HG03135 (cell line): Measurements from ENCODE around the gene FMO4.
A peak's percentile ranks its signal among the peaks of the same experiment; 100 is the strongest.
"Not testable (repeated sequence)": the region's sequence is repeated elsewhere in the genome, so short reads cannot be mapped to it uniquely, and the experiment has no call there.

ENCODE experiments used
- ATAC-seq: cut with Tn5 transposase; IDR thresholded peaks from one replicate; pipeline ENCODE4 v1.9.1; 2021; ENCODE audit warnings: mild to moderate bottlenecking, moderate library complexity; ENCODE audit not compliant: unreplicated experiment

Gene FMO4, protein sequence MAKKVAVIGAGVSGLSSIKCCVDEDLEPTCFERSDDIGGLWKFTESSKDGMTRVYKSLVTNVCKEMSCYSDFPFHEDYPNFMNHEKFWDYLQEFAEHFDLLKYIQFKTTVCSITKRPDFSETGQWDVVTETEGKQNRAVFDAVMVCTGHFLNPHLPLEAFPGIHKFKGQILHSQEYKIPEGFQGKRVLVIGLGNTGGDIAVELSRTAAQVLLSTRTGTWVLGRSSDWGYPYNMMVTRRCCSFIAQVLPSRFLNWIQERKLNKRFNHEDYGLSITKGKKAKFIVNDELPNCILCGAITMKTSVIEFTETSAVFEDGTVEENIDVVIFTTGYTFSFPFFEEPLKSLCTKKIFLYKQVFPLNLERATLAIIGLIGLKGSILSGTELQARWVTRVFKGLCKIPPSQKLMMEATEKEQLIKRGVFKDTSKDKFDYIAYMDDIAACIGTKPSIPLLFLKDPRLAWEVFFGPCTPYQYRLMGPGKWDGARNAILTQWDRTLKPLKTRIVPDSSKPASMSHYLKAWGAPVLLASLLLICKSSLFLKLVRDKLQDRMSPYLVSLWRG

DNA sequence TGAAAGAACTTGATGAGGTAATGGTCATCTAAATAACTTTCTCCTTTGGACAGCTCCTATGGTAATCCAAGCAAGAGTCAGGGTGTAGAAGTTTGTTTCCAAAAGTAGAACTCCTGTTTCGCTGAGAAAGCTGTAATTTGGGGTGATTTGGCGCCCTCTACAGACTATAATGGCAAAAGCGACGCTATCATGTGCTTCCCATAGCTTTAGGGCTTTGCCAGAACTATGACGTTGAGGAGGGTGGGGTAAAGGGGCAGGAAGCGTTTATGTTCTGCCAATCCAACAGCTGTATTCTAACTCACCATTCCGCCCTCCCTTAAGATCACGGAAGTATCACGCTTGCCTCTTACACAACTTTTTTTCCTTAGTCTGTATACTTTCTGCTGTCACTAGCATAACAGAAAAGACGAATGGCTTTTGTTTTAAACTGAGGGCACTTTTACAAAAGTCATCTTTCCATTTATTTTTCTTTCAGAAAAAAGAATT is at the start of gene FMO4:
TSS of gene FMO4 (plus strand) at position 349 of the 486 bp plus-strand sequence. CDS start 5,643 bp downstream, outside the sequence.
- peak; percentile 100 for ATAC-seq

DNA sequence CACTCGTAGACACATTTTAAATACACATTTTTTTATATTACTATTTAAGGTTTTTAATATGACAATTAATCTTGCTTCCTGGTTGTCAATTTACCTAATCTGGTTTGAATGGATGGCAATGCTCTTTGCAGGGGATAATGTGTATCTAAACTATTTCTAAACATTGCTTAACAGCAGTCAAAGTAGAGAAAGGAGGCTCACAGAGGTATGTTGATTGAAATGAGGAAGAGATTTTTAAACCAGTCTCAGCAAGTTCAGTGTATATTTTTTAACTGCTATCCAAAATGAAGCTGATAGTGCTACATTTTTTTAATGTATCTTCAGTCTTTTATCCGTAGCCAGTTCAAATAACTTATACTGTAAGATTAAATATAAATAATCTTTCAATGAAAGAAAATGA is 48.3 kb upstream of the FMO4 start:
- no peak for ATAC-seq

DNA sequence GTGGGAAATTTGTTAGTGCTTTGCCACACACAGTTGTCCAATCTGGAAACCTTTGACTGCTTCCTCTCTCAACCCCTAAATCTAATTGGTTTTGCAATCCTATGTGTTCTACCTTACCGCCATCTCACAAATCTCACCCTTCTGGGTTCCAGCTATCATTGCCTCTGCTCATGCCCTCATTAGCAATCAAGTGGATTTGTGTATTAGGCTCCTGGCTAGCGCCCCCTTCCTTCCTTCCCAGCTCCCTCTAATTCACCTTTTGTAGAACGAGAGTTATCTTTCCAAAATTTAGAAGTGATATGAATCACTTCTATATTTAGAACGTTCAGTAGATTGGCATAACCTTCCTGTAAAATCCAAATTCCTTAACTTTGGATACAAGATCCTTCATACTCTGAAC is 47.1 kb upstream of the FMO4 start:
- ATAC-seq, result no peak

DNA sequence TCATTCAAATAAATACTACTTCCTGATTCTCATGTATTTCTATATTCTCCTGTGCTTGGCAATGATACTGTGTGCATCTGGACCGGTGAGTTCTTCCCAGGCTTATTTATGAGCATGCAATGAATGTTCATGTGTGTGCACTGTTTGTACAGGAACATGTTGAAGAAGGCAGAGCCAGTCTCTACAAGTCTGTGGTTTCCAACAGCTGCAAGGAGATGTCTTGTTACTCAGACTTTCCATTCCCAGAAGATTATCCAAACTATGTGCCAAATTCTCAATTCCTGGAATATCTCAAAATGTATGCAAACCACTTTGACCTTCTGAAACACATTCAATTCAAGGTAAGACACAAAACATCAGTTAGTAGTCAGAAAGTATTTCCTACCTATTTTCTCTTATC is 46.6 kb upstream of the FMO4 start:
- no peak for ATAC-seq

DNA sequence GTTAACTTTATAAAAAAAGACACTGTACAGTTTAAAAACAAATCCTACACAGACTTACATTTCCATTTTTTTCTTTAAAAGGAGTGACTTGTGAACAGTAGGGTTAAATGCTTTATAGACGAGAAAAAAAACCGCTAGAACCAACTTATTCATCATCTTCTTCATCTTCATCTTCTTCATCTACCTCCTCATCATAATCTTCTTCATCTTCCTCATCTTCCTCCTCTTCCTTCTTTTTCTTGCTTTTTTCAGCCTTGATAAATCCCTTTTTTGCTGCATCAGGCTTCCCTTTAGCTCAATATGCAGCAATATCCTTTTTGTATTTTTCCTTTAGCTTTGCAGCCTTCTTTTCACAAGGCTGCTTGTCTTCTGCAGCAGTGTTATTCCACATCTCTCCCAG is 43.2 kb upstream of the FMO4 start:
- ATAC-seq, result no peak

DNA sequence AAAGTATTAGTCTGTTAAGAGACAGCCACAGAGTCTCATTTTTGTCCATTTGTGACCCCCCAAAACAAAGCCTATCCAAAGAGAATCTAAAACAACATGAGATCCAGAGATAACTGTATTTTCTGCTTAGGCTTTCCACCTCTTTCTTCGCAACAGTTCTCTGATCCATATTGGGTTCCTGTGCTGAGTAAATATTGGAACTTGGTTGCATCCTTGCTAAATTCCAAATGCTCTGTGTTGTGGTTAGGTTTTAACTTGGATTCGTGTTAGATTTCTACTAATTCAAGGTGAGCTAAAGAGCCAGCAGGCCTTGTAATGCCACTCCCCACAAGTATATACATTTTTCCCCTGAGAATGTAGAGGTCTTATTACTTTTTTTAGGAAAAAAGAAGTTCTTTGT is 36.4 kb upstream of the FMO4 start:
- ATAC-seq, result no peak

DNA sequence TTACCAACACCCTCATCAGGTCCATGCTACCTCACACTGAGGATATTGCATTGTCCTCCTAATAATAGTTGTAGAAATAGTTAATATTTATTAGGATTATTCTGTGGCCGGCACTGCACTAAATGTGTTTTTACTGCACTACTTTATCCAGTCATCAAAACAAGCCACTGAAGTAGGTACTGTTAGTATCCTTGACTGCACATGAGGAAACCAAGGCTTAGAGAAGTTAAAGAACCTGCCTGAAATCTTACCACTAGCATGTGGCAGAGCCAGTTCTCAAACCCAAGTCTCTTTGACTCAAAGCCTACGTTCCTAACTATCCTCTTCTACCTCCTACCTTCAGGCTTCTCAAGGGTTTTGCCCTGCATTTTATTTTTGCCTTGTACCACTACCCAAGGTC is 34.7 kb upstream of the FMO4 start:
- no peak for ATAC-seq

DNA sequence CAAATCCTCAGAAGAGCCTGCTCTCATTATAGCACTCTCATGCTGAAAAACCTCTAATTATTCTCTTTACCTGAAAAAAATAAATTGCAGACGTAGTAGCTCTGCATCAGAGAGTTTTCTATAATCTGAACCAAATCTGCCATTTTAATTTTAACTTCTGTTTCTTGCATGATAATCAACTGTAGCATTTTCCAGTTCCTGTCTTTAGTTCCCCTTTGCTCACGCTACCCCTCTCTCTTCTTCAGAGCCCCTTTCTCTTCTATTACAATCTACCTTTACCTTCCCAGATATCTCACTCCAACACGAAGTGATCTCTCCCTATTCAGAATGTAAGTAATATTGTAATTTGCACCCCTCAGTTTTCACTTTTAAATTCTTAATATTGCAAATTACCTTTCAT is 34.3 kb upstream of the FMO4 start:
- no peak for ATAC-seq

DNA sequence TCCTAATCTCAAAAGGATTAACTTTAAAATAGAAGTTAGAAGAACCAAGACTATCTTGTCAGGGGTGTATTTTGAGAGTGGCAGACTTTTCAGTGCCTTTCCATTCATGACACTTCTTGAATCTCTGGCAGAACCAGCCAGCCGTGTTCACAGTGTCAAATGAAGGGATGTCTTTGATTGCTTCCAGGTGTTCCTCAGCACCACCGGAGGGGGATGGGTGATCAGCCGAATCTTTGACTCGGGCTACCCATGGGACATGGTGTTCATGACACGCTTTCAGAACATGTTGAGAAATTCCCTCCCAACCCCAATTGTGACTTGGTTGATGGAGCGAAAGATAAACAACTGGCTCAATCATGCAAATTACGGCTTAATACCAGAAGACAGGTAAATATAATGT is 33.4 kb upstream of the FMO4 start:
- ATAC-seq, result no peak

DNA sequence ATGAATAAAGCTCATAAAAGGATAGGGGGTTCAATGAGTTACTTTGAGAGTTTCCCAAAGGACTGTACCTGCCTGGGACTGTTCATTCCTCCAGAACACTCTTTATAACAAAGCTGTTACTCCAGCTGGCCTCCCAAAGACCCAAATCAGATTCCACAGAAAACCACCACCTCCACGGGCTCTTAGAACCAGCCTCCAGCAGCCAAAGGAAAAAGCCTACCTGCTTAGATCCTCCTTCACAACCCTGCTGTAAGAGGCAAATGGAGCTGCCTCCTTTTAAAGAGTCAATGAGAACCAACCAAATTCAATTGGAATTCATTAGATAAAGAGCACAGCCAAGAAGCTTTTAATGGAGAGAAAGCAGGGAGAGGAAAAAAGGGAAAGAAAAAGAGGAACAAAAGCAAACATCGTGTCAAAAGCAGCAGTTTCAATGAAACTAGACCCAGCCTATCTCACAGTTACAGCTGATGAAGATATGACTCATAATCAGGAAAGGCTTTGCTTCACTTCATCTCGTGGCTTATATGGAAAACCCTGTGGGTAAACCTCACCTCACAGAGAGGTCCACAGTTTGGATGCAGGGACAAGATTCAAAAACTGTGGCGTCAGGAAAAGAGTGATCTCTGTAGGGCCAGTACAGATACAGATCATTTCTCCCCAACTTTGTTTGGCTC is 27.8 kb upstream of the FMO4 start:
- no peak for ATAC-seq

DNA sequence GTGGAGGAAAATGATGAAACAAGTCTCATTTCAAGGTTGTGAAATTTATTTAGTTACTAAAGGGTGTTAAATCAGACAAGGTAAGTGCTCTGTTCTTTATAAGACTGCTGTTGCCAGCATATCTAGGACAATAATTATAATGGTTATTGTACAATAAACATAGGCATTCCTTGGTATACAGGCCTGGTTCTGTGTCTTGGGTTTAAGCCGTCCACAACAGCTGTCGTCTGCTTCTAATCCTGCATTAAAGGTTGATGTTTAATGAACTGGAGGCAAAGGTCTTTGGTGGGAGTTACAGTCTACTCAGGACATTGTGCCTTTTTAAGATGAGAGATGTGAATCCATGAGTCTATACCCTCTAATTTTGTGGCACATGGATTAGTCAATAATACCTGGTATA is 23.4 kb upstream of the FMO4 start:
- no peak for ATAC-seq

DNA sequence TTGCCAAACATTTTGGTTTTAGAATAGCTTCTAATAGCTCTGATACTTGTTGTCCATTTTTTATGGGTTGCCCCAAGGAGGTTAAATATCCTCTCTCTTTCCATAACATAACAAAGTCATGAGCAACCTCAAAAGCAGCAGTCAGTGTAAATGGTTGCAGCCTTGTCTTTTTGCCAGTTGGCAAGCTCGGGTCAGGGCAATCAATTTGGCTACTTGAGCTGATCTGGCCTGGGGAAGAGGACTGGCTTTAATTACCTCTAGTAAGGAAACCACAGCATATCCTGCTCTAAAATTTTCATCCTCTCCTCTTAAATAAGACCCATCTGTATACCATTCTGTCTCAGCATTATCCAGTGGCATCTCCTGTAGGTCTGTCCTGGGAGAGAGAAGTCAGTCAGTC is 21.2 kb upstream of the FMO4 start:
- ATAC-seq, result no peak

DNA sequence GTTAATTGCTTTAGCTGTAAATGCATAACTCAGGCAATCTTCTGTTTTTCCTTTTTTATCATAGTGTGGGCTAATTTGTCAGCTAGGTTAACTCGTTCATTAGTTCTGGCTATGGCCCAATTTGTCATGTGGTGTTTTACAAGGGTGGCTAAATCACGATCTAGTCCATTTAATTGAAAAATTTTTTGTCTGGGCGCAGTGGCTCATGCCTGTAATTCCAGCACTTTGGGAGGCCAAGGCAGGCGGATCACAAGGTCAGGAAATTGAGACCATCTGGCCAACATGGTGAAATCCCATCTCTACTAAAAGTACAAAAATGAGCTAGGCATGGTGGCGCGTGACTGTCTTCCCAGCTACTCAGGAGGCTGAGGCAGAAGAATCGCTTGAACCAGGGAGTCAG is 18.6 kb upstream of the FMO4 start:
- ATAC-seq, result not testable (repeated sequence)

DNA sequence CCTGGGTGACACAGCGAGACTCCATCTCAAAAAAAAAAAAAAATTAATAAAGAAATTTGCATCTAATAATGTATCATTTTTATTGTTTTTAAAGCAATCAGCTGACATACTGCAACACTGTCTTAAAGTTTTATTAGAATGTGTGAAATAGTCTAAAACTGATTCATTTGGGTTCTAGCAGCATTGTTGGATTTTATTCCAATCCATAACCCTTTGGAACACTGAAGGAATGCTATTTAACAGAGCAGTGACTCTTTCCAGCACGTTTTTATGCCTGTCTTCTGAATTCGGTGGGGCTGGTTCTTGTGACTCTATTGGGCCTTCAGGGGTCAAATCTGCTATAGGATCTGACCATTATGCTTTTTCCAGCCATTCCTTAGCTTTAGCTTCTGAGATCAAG is 18.2 kb upstream of the FMO4 start:
- no peak for ATAC-seq

DNA sequence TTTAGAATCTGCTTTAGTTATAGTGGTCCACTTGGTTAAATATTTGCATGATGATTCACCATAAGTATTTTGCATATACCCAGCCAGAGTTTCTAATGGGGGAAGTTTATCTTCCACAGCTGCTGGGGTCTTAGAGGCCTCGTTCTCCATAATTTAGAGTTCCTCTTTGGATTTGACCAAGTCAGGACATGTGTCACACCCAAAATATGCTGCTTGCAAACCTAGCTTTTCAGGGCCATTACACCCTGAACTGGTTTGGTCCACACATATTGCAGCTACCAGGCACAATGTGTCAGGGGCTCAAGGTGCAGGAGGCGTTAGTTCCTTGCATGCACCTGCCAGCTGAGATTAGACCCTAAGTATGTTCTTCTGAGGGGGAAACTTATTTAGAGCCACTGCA is 17.1 kb upstream of the FMO4 start:
- no peak for ATAC-seq

DNA sequence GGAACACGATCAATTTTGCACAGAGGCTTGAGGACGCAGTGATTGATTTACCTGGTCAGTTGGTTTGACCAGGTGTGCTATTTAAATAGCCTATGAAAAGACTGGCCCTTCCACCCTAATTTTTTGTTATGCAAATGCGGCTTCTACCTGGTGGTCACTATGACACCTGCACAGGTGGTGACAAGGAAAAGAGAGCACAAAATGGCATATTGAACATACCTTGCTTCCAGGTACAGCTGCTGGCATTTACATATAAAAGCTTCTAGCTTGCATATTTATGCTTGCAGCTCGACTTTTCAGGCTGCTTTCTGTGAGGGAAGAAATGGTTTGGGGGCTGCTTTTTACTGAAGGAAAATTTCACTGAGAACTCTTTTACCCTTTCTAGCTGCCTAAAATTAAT is 15.3 kb upstream of the FMO4 start:
- ATAC-seq, result no peak

DNA sequence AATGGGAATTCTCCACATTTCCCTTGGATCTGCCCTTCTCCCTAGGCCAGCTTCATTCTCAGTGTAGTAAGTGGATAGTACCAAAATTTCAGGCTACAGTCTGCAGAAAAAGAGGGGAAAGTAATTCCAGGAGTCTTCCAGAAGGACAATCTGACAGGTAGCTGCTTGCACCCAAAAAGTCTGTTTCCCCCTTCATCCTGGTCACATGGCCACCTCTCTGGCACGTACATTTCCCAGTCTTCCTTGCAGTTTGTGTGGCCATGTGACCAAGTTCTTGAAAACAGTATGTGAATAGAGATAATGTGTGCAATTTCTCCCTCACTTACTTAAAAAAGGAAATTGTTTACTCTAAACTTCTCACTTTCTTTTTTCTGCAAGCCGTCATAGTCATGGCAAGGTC is 14.6 kb upstream of the FMO4 start:
- ATAC-seq, result no peak

DNA sequence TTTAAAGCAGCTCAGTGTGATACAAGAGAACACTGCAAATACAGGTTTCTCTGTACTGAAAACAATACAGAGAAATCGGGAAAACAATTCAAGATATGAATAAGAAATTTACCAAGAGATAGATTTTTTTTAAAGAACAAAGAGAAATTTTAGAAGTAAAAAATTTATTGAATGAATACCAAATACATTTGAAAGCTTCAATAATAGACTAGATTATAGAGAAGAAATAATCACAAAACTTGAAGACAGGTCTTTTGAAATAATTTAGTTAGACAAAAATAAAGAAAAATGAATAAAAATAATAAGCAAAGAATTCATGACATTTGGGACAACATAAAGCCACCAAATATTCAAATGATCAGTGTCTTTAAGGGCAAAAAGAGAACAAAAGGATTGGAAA is 13.6 kb upstream of the FMO4 start:
- ATAC-seq, result no peak

DNA sequence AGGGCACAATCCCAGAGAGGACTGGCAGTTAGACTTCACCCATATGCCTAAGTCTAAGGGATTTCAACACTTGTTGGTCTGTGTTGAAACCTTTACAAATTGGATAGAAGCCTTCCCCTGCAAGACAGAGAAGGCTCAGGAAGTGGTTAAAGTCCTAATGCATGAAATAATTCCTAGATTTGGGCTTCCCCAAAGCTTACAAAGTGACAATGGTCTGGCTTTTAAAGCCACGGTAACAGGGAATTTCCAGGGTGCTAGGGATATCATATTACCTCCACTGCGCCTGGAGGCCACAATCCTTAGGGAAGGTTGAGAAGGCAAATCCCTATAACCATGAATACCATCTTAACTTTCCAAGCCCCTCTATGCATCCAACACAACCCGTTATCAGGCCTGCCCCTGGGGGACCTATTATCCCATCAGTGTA is 3.3 kb upstream of the FMO4 start:
- ATAC-seq, result no peak

DNA sequence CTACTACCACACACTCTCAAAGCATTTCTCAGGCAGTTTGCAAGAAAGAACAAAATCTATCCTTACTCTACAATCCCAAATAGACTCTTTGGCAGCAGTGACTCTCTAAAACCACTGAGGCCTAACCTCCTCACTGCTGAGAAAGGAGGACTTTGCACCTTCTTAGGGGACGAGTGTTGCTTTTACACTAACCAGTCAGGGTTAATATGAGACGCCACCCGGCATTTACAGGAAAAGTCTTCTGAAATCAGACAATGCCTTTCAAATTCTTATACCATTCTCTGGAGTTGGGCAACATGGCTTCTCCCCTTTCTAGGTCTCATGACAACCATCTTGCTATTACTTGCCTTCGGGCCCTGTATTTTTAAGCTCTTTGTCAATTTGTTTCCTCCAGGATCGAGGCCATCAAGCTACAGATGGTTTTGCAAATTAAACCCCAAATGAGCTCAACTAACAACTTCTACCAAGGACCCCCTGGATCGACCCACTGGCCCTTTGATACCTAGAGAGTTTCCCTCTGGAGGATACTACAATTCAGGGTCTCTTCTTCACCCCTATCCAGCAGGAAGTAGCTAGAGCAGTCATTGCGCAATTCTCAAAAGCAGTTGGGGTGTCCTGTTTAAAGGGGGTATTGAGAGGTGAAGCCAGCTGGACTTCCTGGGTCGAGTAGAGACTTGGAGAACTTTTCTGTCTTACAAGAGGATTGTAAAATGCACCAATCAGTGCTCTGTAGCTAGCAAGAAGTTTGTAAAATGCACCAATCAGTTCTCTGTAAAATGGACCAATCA is 2.0 kb upstream of the FMO4 start:
- ATAC-seq, result no peak

DNA sequence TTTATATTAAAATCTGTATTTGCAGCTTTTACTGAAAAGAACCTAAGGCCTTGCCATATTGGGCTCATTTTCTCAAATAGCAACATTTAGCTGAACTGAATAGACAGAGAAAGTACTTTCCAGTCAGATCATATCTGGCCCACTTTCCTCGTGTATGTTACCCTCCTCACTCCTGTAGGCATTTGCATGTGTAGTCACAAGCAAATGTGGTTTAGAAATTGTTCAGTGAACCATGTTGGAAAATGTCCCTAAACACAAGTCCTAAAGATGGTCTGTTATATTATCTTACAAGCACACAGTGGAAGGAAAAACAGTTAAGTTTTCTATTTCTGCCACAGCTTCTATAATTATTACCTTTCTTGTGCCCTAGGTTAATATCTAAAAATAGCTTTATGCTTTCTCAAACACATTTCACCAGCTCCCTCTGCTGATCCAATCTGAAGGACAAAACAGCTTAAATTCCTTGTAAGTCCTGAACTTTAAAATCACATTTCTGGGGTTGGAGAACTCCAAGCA is 606 bp upstream of the FMO4 start:
- peak; percentile 58 for ATAC-seq
